Esophagus squamous epithelium (tissue), 5 donors: ENCODE results near the gene CCNJL. TPM values are rescaled to one million over a fixed set of nuclear protein-coding genes. Genes with fewer than 3 reads are reported as not detected.

Source experiments
- DNase-seq: peaks from one replicate; lab custom pipeline; 2025; lab: John Stamatoyannopoulos, UW
- H3K27ac ChIP-seq, 4 donors: fragments of 200-600 bp; sonication (generic); one replicate each; pipeline ENCODE4 v1.5.1; 2016 to 2019; ENCODE audit warnings: mild to moderate bottlenecking in 1 of 4
- H3K27me3 ChIP-seq, 4 donors: fragments of 200-600 bp; sonication (generic); 1 replicate in 3 of 4; 2 replicates in 1 of 4; pipeline versions ENCODE4 v1.5.1 to v1.6.0; 2017 to 2021; ENCODE audit warnings: antibody characterized with exemption in 1 of 4
- H3K36me3 ChIP-seq, 3 donors: fragments of 200-600 bp; sonication (generic); one replicate each; pipeline ENCODE4 v1.5.1; 2016 to 2019
- H3K4me1 ChIP-seq, 3 donors: fragments of 200-600 bp; sonication (generic); one replicate each; pipeline ENCODE4 v1.5.1; 2017 to 2019
- H3K4me3 ChIP-seq, 4 donors: fragments of 200-600 bp; sonication (generic); 1 replicate in 3 of 4; 2 replicates in 1 of 4; pipeline ENCODE4 v1.5.1; 2016 to 2019; ENCODE audit warnings: mild to moderate bottlenecking in 2 of 4, moderate library complexity in 1 of 4
- H3K9me3 ChIP-seq, 3 donors: fragments of 200-600 bp; sonication (generic); one replicate each; pipeline ENCODE4 v1.5.1; 2016 to 2019
- POLR2A ChIP-seq, 4 donors: fragments of 450-650 bp; IDR thresholded peaks; one replicate each; pipeline ENCODE4 v1.6.1; 2017; ENCODE audit warnings: antibody characterized with exemption in 4 of 4, mild to moderate bottlenecking in 4 of 4, moderate library complexity in 3 of 4
- WGBS, 2 donors: methylation state at CpG; one replicate each; pipeline ENCODE4 v1.1.5; 2018; 5-methylcytosine and 5-hydroxymethylcytosine counted together
- intact Hi-C: fragments of 100-400 bp; cut with DNase I; formaldehyde crosslinking; loops from one replicate; pipeline ENCODE4 v1.15.0; 2022
- total RNA-seq, 4 donors: library from RNA; depleted of rRNA; stranded (reverse); fragments of >200 nt; gene quantifications; one replicate each; pipeline ENCODE4 v1.1.0, GENCODE V29; 2016
- TF ChIP-seq, protein P1 (sequence below), 6 experiments: fragments of 450-650 bp in 4 of 6; fragments of 200-600 bp in 2 of 6; sonication (generic) in 2 of 6; IDR thresholded peaks; one replicate each; pipeline ENCODE4 v1.5.1; 2016 to 2019; ENCODE audit warnings: antibody characterized with exemption in 6 of 6, mild to moderate bottlenecking in 4 of 6, moderate library complexity in 4 of 6
- donor health status: DM: yes; HTN: yes; CAD: no.

CCNJL gene
- total RNA-seq, 4 donors from 2014 or later = 0.04 to 3.0 (median 0.74) TPM

DNA sequence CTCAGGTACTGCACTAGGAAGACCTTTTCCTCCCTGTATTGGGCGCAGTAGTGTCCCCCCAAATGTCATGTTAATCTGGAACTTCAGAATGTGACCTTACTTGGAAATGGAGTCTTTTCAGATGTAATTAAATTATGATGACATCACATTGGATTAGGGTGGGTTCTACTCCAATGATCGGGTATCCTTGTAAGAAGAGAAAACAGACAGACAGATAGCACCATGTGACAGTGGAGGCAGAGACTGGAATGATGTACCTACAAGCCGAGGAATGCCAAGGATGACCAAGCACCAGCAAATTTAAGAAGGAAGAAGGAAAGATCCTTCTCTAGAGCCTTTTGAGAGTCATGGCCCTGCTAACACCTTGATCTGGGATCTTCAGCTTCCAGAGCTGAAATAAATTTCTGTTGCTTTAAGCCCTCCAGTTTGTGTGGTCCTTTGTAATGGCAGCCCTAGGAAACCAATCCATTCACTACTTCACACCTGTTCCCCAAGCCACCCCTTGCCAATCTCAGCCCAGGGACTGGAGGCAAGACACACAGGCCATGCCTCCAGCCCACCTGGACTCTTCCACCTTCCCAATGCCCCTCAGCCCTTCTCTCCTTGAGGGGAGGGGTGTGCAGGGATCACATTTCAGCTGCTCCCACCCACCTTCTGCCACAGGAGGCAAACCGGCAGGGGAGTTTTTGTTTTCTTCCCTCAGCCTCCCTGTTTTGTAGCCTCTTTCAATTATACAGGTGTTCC is 1.6 kb downstream of the CCNJL start:
- Histone ChIP-seq H3K4me3 (no peak overlapping the region), H3K27me3 (peaks cover 0 to 50% (median 0%) of the 10 kb centered on the region in 4 donors), H3K4me1 (peaks cover 4 to 26% (median 14%) of the 10 kb centered on the region in 3 donors), H3K27ac (no peak overlapping the region), H3K9me3 (no peaks in the 10 kb centered on the region), H3K36me3 (no peaks in the 10 kb centered on the region)
- intact Hi-C loops = no loop called here
- no peak for TF ChIP-seq POLR2A (IDR thresholded peaks at IDR 0.05)
- TF ChIP-seq, protein P1, sequence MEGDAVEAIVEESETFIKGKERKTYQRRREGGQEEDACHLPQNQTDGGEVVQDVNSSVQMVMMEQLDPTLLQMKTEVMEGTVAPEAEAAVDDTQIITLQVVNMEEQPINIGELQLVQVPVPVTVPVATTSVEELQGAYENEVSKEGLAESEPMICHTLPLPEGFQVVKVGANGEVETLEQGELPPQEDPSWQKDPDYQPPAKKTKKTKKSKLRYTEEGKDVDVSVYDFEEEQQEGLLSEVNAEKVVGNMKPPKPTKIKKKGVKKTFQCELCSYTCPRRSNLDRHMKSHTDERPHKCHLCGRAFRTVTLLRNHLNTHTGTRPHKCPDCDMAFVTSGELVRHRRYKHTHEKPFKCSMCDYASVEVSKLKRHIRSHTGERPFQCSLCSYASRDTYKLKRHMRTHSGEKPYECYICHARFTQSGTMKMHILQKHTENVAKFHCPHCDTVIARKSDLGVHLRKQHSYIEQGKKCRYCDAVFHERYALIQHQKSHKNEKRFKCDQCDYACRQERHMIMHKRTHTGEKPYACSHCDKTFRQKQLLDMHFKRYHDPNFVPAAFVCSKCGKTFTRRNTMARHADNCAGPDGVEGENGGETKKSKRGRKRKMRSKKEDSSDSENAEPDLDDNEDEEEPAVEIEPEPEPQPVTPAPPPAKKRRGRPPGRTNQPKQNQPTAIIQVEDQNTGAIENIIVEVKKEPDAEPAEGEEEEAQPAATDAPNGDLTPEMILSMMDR (IDR thresholded peaks at IDR 0.05) = no peak
- 82 to 90% methylated on average over 4 of the region's 4 CpGs for WGBS, 2 donors
- no peak for DNase-seq

DNA sequence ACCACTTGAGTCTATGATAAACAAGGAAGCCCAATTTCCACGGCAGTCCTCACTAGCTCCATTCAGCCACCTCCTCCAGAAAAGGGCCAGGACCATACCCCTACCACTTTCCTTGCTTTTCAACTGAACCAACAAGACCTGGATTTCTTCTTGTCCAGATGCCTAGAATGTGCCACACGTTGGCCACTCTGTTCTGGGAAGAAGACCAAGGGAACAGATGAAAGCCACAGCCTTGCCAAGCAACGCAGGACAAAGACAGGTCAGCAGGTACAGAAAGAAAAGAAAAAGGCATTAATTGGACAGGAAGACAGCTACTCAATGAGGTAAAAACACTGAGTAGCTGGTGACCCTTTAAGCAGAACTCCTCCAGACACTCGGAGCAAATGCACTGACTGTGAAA is 2.2 kb downstream of the CCNJL start:
- H3K36me3 ChIP-seq = no peaks in the 10 kb centered on the region
- 77 to 86% methylated on average over 4 of the region's 4 CpGs for WGBS, 2 donors
- no peak overlapping the region for H3K27ac ChIP-seq
- no peak for TF ChIP-seq POLR2A (IDR thresholded peaks at IDR 0.05)
- TF ChIP-seq, protein P1 (IDR thresholded peaks at IDR 0.05) = no peak
- H3K9me3 ChIP-seq = no peaks in the 10 kb centered on the region
- no peak for DNase-seq
- H3K4me1 ChIP-seq = peaks cover 4 to 26% (median 14%) of the 10 kb centered on the region in 3 donors
- no peak overlapping the region for H3K4me3 ChIP-seq
- peaks cover 0 to 50% (median 0%) of the 10 kb centered on the region in 4 donors for H3K27me3 ChIP-seq
- intact Hi-C loops = no loop called here

DNA sequence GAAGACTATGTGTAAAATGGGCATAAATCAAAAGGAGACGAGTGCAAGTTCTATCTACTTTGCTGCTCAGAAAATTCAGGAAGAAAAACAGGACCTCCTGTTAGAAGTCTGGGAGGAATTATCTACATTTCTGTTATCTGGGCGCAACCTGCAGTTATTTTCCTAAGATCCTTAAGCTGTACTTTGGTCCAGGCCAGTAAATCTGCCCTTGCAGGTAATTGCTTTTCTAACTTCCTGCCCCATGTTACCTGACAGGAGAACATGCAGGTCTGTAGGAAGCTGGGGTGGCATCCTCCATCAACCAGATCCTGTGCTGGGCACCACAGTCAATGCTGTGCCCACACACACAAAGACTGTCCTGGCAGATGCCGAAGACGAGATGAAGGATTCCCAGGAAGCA is 5.7 kb downstream of the CCNJL start:
- intact Hi-C loops = no loop called here
- no peak for DNase-seq

DNA sequence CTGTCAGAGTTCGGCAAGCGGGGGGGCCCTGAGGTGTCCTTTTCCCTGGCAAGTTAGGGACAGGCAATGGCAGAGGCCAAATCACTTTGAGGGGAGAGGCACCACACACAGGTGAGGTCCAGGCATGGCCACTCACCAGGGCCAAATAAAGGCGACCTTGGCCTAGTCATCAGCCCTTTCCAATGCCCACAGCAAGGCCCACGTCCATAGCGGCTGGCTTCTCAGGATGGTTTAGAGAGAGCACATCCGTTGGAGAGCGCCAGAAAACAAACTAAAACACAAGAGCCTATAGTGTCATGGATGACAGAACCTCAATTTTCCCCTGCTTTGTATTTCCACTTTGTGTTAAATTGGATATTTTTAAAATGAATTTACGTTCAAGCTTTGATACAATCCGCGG is 7.0 kb downstream of the CCNJL start:
- Histone ChIP-seq H3K27me3 (peaks cover 0 to 11% (median 0%) of the 10 kb centered on the region in 4 donors), H3K4me3 (no peak overlapping the region), H3K27ac (no peak overlapping the region), H3K9me3 (no peaks in the 10 kb centered on the region), H3K36me3 (no peaks in the 10 kb centered on the region), H3K4me1 (no peaks in the 10 kb centered on the region)
- no peak for DNase-seq
- WGBS, 2 donors = 92% methylated on average over 8 to 10 of the region's 10 CpGs
- intact Hi-C loops = no loop called here
- no peak for TF ChIP-seq POLR2A (IDR thresholded peaks at IDR 0.05)
- TF ChIP-seq, protein P1 (IDR thresholded peaks at IDR 0.05) = no peak

More for the DNA sequence above, 5.7 kb downstream of the CCNJL start:
- no peak overlapping the region for H3K27ac ChIP-seq
- H3K4me1 ChIP-seq = peaks cover 1 to 8% (median 3%) of the 10 kb centered on the region in 3 donors
- peaks cover 0 to 25% (median 0%) of the 10 kb centered on the region in 4 donors for H3K27me3 ChIP-seq
- no peak overlapping the region for H3K4me3 ChIP-seq
- H3K36me3 ChIP-seq = no peaks in the 10 kb centered on the region
- no peaks in the 10 kb centered on the region for H3K9me3 ChIP-seq
- WGBS, 2 donors = 92 to 93% methylated on average over 2 of the region's 4 CpGs
- TF ChIP-seq, protein P1 (IDR thresholded peaks at IDR 0.05) = no peak

DNA sequence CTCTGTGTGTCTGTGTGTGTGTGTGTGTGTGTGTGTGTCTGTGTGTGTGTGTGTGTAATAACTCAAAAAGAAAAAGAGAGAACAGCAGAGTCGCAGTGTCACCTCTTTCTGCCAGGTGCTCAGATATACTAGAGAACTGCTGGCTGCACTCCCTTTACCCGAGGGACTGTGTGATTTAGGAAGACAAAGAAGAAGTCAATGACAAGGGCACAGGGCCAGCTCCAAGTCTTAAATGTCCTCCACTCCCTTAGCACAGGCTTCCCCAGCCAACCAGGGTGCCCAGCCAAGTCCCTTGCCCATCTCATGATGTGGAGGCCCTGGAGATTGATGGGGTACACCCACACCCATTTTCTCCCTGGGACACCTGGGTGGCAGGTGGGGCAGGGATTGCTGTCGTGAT is 8.7 kb downstream of the CCNJL start:
- intact Hi-C loops = no loop called here
- TF ChIP-seq, protein P1 (IDR thresholded peaks at IDR 0.05) = no peak
- TF ChIP-seq POLR2A (IDR thresholded peaks at IDR 0.05) = no peak
- H3K4me3 ChIP-seq = no peak overlapping the region
- H3K36me3 ChIP-seq = no peaks in the 10 kb centered on the region
- H3K27me3 ChIP-seq = peaks cover 0 to 4% (median 0%) of the 10 kb centered on the region in 4 donors
- 34 to 38% methylated on average over 3 of the region's 3 CpGs for WGBS, 2 donors
- DNase-seq = no peak
- no peak overlapping the region for H3K27ac ChIP-seq
- H3K4me1 ChIP-seq = no peaks in the 10 kb centered on the region
- no peaks in the 10 kb centered on the region for H3K9me3 ChIP-seq
